ENCODE data around the gene GLDN.

GRCh38 chr15:51356147-51356546, 14.7 kb downstream of the GLDN start:
- no peak for TF ChIP-seq TAF1 (IDR thresholded peaks at IDR 0.05; ENCODE audit: low read depth)
- TF ChIP-seq, protein P1, sequence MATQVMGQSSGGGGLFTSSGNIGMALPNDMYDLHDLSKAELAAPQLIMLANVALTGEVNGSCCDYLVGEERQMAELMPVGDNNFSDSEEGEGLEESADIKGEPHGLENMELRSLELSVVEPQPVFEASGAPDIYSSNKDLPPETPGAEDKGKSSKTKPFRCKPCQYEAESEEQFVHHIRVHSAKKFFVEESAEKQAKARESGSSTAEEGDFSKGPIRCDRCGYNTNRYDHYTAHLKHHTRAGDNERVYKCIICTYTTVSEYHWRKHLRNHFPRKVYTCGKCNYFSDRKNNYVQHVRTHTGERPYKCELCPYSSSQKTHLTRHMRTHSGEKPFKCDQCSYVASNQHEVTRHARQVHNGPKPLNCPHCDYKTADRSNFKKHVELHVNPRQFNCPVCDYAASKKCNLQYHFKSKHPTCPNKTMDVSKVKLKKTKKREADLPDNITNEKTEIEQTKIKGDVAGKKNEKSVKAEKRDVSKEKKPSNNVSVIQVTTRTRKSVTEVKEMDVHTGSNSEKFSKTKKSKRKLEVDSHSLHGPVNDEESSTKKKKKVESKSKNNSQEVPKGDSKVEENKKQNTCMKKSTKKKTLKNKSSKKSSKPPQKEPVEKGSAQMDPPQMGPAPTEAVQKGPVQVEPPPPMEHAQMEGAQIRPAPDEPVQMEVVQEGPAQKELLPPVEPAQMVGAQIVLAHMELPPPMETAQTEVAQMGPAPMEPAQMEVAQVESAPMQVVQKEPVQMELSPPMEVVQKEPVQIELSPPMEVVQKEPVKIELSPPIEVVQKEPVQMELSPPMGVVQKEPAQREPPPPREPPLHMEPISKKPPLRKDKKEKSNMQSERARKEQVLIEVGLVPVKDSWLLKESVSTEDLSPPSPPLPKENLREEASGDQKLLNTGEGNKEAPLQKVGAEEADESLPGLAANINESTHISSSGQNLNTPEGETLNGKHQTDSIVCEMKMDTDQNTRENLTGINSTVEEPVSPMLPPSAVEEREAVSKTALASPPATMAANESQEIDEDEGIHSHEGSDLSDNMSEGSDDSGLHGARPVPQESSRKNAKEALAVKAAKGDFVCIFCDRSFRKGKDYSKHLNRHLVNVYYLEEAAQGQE (IDR thresholded peaks at IDR 0.05; ENCODE audit: low read depth) = no peak
- no peak for TF ChIP-seq TCF12 (IDR thresholded peaks at IDR 0.05; ENCODE audit: low read depth)
- TF ChIP-seq EP300 (IDR thresholded peaks at IDR 0.05; ENCODE audit: borderline replicate concordance) = no peak
- TF ChIP-seq CEBPB (IDR thresholded peaks at IDR 0.05) = no peak
- TF ChIP-seq MAX (IDR thresholded peaks at IDR 0.05) = no peak
- no peak for TF ChIP-seq FOXM1 (IDR thresholded peaks at IDR 0.05; ENCODE audit: borderline replicate concordance, low read depth)
- no peak for TF ChIP-seq RAD21 (IDR thresholded peaks at IDR 0.05; ENCODE audit: low read depth)
- no peak for TF ChIP-seq YY1 (IDR thresholded peaks at IDR 0.05; ENCODE audit: low read depth)
- TF ChIP-seq CREB1 (IDR thresholded peaks at IDR 0.05; ENCODE audit: low read depth) = no peak
- TF ChIP-seq ZBTB7A (IDR thresholded peaks at IDR 0.05; ENCODE audit: low read depth) = no peak
- TF ChIP-seq USF1 (IDR thresholded peaks at IDR 0.05) = no peak

All from Ishikawa (cell line).